Stimulated activated effector memory CD8-positive, alpha-beta T cell treated with anti-CD3 and anti-CD28 coated beads, Interleukin-12 subunit alpha, Interleukin-12 subunit beta, amount 100 ng/mL, for 72 hours (primary cell): ENCODE measurements around the gene SH3RF1.
"Not testable (repeated sequence)": the region's sequence is repeated elsewhere in the genome, so short reads cannot be mapped to it uniquely, and the experiment has no call there.

ENCODE experiments used
- ATAC-seq: fragments of 150-1000 bp; cut with Tn5 transposase; 2 replicates; pipeline ENCODE4 v1.10.0; 2021
- DNase-seq, 2 donors: peaks; one replicate each; pipeline ENCODE4 v3.0.0; 2021 to 2022; ENCODE audit warnings: low spot score in 2 of 2
- H3K27ac Mint-ChIP-seq: one replicate; pipeline ENCODE4 v1.8.0; 2022; ENCODE audit warnings: mild to moderate bottlenecking, mixed read lengths
- H3K36me3 Mint-ChIP-seq: one replicate; pipeline ENCODE4 v1.8.0; 2022; ENCODE audit warnings: mild to moderate bottlenecking, mixed read lengths
- H3K4me1 Mint-ChIP-seq: one replicate; pipeline ENCODE4 v1.8.0; 2022; ENCODE audit warnings: mixed read lengths
- H3K4me3 Mint-ChIP-seq: one replicate; pipeline ENCODE4 v1.8.0; 2022; ENCODE audit warnings: mild to moderate bottlenecking, mixed read lengths
- H3K9me3 Mint-ChIP-seq: one replicate; pipeline ENCODE4 v1.8.0; 2022; ENCODE audit warnings: mixed read lengths

Gene SH3RF1

DNA sequence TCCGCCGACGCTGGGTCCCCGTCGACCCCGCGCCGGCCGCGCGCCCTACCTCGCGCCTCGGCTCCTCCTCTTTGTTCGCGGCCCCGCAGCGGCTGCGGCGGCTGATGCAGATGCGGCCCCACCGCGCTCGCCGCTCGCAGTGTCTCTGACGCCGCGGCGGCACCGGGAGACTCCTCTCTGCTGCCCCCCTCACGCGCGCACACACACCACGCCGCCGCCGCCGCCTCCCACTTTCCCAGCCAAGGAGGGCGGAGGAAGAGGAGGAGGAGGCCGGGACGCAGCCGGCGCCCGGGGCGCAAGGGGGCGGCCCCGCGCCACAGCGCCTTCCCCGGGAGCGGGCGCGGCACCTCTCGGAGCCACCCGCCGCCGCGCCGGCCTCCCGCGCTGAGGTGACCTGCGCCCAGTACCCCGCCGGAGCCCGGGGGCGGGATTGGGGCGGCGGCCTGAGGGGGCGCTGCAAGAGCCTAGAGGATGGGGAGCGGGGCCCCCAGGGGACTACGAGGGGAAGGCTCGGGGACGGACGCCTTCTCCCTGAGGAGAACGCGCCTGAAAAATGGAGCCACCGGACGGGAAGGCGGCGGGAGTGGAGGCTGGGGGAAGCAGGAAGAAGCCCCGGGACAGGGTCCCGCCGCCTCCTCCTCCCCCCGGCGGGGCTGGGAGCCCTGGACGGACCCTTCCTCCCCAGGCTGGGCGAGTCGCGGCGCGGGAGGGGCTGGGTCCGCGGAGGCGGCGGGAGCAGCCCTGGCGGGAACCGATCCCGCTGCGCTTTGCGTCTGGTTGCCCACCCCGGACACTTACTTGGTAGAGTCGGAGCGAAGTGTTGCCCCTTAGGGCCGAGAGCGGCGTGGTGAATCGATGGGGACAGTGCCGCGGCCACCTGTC lies at the start of gene SH3RF1:
TSS of gene SH3RF1 (minus strand) at position 147 of the 882 bp plus-strand sequence. CDS start 1,744 bp downstream, outside the sequence.
- DNase-seq (peak; percentile 10 to 52), ATAC-seq (peak; percentile 71)
- H3K36me3 Mint-ChIP-seq = no peaks in the 10 kb centered on the region
- H3K27ac Mint-ChIP-seq = no peak within 1 kb of the TSS
- no peaks in the 10 kb centered on the region for H3K9me3 Mint-ChIP-seq
- no peaks in the 10 kb centered on the region for H3K4me1 Mint-ChIP-seq
- peak within 1 kb of the TSS; percentile 51 for H3K4me3 Mint-ChIP-seq

- DNase-seq = no peak
- no peaks in the 10 kb centered on the region for H3K9me3 Mint-ChIP-seq
- no peak for ATAC-seq
- H3K4me1 Mint-ChIP-seq = no peaks in the 10 kb centered on the region
- H3K4me3 Mint-ChIP-seq = no peak overlapping the region
- H3K27ac Mint-ChIP-seq = no peak overlapping the region
- no peaks in the 10 kb centered on the region for H3K36me3 Mint-ChIP-seq
Measured at GRCh38 chr4:169315530-169316343, 45.0 kb upstream of the SH3RF1 start.

GRCh38 chr4:169314906-169315305 lies 44.1 kb upstream of the SH3RF1 start:
- Mint-ChIP-seq H3K27ac (no peak overlapping the region), H3K4me3 (no peak overlapping the region), H3K36me3 (no peaks in the 10 kb centered on the region), H3K4me1 (no peaks in the 10 kb centered on the region), H3K9me3 (no peaks in the 10 kb centered on the region)
- DNase-seq (no peak), ATAC-seq (no peak)

DNA sequence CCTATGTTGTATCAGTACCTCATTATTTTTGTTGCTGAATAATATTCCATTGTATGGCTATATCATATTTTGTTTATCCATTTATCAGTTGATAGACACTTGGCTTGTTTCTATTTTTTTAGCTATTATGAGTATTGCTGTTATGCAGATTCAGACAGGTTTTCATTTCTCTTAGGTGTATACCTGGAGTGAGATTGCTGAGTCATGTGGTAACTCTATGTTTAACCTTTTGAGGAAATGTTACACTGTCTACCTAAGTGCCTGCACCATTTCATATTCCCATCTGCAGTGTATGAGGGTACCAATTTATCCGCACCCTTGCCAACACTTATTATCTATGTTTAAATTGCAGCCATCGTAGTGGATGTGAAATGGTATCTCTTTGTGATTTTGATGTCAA lies 43.0 kb upstream of the SH3RF1 start:
- DNase-seq (no peak), ATAC-seq (no peak)
- no peaks in the 10 kb centered on the region for H3K9me3 Mint-ChIP-seq
- H3K4me3 Mint-ChIP-seq = no peak overlapping the region
- H3K27ac Mint-ChIP-seq = no peak overlapping the region
- no peaks in the 10 kb centered on the region for H3K36me3 Mint-ChIP-seq
- no peaks in the 10 kb centered on the region for H3K4me1 Mint-ChIP-seq

DNA sequence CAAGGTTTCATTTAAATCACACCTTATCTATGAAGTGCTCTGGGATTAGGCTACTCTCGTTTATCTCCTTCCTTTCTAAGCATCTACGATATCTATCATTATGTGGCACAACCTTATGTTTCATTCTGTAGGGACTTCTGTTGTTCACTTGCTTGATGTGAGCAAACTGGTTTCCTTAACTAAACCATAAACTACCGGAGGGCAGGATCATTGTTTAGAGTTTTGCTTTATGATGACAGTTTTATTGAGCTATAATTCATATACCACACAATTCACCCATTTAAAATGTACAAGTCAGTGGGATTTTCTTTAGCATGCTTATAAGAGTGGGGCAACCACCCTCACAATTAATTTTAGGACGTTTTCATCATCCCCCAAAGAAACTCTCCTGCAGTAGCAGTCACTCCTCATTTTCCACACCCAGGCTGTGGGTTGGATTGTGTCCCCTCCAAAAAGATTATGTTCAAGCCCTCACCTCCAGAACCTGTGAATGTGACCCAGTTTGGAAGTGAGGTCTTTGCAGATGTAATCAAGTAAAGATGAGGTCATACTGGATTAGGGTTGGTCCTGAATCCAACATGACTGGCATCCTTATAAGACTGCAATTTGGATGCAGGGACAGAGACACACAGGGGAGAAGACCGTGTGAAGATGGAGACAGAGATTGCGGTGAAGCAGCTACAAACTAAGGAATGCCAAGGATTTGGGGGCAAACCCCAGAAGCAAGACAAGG lies 42.1 kb upstream of the SH3RF1 start:
- H3K4me3 Mint-ChIP-seq = no peak overlapping the region
- no peaks in the 10 kb centered on the region for H3K36me3 Mint-ChIP-seq
- no peaks in the 10 kb centered on the region for H3K9me3 Mint-ChIP-seq
- DNase-seq = no peak
- H3K27ac Mint-ChIP-seq = no peak overlapping the region
- H3K4me1 Mint-ChIP-seq = no peaks in the 10 kb centered on the region
- ATAC-seq = no peak

- ATAC-seq = no peak
- Mint-ChIP-seq H3K9me3 (no peaks in the 10 kb centered on the region), H3K4me1 (no peaks in the 10 kb centered on the region)
Measured at GRCh38 chr4:169311643-169312365, 41.0 kb upstream of the SH3RF1 start.

GRCh38 chr4:169309326-169309967 lies 38.7 kb upstream of the SH3RF1 start:
- no peaks in the 10 kb centered on the region for H3K36me3 Mint-ChIP-seq
- H3K4me3 Mint-ChIP-seq = no peak overlapping the region
- no peak overlapping the region for H3K27ac Mint-ChIP-seq
- H3K9me3 Mint-ChIP-seq = no peaks in the 10 kb centered on the region
- DNase-seq (no peak), ATAC-seq (no peak)
- no peaks in the 10 kb centered on the region for H3K4me1 Mint-ChIP-seq

More at GRCh38 chr4:169311643-169312365, 41.0 kb upstream of the SH3RF1 start:
- no peak for DNase-seq
- Mint-ChIP-seq H3K27ac (no peak overlapping the region), H3K36me3 (no peaks in the 10 kb centered on the region), H3K4me3 (no peak overlapping the region)

DNA sequence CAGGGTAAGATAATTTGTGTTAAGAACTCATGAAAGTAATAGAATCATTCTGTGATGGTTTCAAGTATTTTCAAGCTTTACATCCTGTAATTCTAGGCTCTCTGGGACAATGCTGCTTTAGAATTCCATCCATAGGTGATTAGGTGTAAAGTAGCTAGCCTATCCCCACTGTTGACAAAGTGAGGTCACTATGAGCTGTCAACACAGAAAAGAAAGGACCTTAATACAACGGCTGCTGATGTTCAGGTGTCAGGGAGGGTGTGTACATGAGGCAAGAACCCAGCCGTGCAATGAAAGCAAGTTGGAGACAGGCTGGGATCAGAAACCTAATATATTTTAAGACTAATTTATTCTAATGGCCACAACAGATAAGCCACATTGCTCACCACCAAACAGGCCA lies 36.8 kb upstream of the SH3RF1 start:
- no peak for ATAC-seq
- H3K9me3 Mint-ChIP-seq = no peaks in the 10 kb centered on the region
- no peak overlapping the region for H3K4me3 Mint-ChIP-seq
- no peak overlapping the region for H3K27ac Mint-ChIP-seq
- no peak for DNase-seq
- no peaks in the 10 kb centered on the region for H3K36me3 Mint-ChIP-seq
- no peaks in the 10 kb centered on the region for H3K4me1 Mint-ChIP-seq

- no peak overlapping the region for H3K4me3 Mint-ChIP-seq
- DNase-seq (no peak), ATAC-seq (peak; percentile 28)
- H3K9me3 Mint-ChIP-seq = no peaks in the 10 kb centered on the region
- no peaks in the 10 kb centered on the region for H3K4me1 Mint-ChIP-seq
- H3K27ac Mint-ChIP-seq = no peak overlapping the region
- H3K36me3 Mint-ChIP-seq = no peaks in the 10 kb centered on the region
Measured at GRCh38 chr4:169305651-169306050, 34.9 kb upstream of the SH3RF1 start.

GRCh38 chr4:169305173-169305572 lies 34.4 kb upstream of the SH3RF1 start:
- H3K9me3 Mint-ChIP-seq = no peaks in the 10 kb centered on the region
- no peak overlapping the region for H3K27ac Mint-ChIP-seq
- no peak overlapping the region for H3K4me3 Mint-ChIP-seq
- H3K4me1 Mint-ChIP-seq = no peaks in the 10 kb centered on the region
- no peak for DNase-seq
- ATAC-seq = no peak
- H3K36me3 Mint-ChIP-seq = no peaks in the 10 kb centered on the region

DNA sequence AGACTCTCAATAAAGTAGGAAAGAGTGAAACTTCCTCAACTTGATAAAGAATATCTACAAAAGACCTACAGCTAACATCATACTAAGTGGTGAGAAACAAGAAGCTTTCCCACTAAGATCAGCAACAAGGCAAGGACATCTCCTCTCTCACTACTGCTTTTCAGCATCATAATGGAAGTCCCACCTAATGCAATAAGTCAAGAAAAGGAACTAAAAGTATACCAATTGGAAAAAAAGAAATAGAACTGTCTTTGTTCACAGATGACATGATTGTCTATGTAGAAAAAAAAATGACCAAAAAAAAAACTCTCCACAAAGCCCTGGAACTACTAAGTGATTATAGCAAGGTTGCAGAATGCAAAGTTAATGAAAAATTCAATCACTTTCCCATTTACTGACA lies 25.1 kb upstream of the SH3RF1 start:
- Mint-ChIP-seq H3K36me3 (no peaks in the 10 kb centered on the region), H3K9me3 (no peaks in the 10 kb centered on the region), H3K27ac (no peak overlapping the region), H3K4me1 (no peaks in the 10 kb centered on the region), H3K4me3 (no peak overlapping the region)
- no peak for DNase-seq
- ATAC-seq = no peak

GRCh38 chr4:169293343-169294176 lies 22.8 kb upstream of the SH3RF1 start:
- no peaks in the 10 kb centered on the region for H3K4me1 Mint-ChIP-seq
- H3K9me3 Mint-ChIP-seq = no peaks in the 10 kb centered on the region
- H3K4me3 Mint-ChIP-seq = no peak overlapping the region
- H3K36me3 Mint-ChIP-seq = no peaks in the 10 kb centered on the region
- no peak for ATAC-seq
- no peak for DNase-seq
- H3K27ac Mint-ChIP-seq = no peak overlapping the region

DNA sequence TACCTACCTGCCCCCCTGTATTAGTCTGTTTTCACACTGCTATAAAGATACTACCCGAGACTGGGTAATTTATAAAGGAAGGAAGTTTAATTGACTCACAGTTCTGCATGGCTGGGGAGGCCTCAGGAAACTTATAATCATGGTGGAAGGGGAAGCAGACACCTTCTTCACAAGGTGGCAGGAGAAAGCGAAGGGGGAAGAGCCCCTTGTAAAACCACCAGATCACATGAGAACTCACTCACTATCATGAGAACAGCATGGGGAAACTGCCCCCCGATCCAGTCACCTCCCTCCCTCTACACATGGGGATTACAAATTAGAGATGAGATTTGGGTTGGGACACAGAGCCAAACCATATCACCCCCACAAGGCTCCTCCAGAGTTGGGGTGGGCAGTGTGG lies 17.2 kb upstream of the SH3RF1 start:
- not testable (repeated sequence) for ATAC-seq, H3K4me1 Mint-ChIP-seq, H3K27ac Mint-ChIP-seq, H3K4me3 Mint-ChIP-seq, H3K36me3 Mint-ChIP-seq, H3K9me3 Mint-ChIP-seq, DNase-seq
